ENCODE measurements around the gene GNPTAB. TPM values are rescaled to one million over a fixed set of nuclear protein-coding genes. Genes with fewer than 3 reads are reported as not detected.

Gene GNPTAB
- total RNA-seq, 1 donor from 2014 or later: 47.6 TPM

DNA sequence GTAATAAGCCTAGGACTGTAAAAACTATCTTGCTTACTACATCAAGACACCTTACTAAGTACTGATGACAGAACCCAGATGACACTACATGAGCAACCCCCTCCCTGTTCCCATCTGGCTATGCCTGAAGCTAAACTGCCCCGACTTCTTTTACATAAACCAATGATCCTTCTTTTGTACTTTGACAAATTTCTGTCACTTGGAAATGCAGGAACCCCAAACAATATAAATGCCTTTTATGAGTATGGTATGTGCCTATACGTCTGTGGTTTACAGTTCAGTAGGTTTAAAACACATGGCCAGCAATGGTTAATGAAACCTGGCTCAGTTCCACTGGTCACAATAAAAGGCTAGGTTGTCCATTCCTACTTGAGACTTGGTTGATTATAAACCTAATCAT, 97.6 kb downstream of the GNPTAB start:
- Mint-ChIP-seq H3K4me3 (ENCODE audit: unreplicated experiment) (no peak overlapping the region), H3K27ac (ENCODE audit: unreplicated experiment) (no peak overlapping the region), H3K36me3 (ENCODE audit: low read depth, unreplicated experiment) (no peaks in the 10 kb centered on the region), H3K9me3 (ENCODE audit: unreplicated experiment) (no peaks in the 10 kb centered on the region), H3K27me3 (ENCODE audit: unreplicated experiment) (no peaks in the 10 kb centered on the region), H3K4me1 (ENCODE audit: unreplicated experiment) (no peaks in the 10 kb centered on the region)
- no peak for DNase-seq (ENCODE audit: low spot score)
- TF ChIP-seq, protein P1, sequence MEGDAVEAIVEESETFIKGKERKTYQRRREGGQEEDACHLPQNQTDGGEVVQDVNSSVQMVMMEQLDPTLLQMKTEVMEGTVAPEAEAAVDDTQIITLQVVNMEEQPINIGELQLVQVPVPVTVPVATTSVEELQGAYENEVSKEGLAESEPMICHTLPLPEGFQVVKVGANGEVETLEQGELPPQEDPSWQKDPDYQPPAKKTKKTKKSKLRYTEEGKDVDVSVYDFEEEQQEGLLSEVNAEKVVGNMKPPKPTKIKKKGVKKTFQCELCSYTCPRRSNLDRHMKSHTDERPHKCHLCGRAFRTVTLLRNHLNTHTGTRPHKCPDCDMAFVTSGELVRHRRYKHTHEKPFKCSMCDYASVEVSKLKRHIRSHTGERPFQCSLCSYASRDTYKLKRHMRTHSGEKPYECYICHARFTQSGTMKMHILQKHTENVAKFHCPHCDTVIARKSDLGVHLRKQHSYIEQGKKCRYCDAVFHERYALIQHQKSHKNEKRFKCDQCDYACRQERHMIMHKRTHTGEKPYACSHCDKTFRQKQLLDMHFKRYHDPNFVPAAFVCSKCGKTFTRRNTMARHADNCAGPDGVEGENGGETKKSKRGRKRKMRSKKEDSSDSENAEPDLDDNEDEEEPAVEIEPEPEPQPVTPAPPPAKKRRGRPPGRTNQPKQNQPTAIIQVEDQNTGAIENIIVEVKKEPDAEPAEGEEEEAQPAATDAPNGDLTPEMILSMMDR (IDR thresholded peaks at IDR 0.05; ENCODE audit: unreplicated experiment): no peak

DNA sequence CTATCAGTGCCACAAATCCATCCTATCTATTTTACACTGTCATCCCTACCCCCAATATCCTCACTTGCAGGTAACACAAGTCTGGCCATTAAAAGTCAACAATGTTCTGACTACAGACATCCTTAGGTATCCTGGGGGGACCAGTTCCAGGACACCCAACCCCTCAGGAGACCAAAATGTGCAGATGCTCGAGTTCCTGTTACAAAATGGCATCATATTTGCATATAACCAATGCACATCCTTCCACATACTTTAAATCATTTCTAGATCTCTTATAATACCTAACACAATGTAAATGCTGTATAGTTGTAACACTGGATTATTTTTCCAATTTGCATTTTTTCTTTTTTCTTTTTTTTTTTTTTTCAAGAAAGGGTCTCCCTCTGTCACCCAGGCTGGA, 98.4 kb downstream of the GNPTAB start:
- H3K27ac Mint-ChIP-seq (ENCODE audit: unreplicated experiment): no peak overlapping the region
- no peaks in the 10 kb centered on the region for H3K9me3 Mint-ChIP-seq (ENCODE audit: unreplicated experiment)
- no peak overlapping the region for H3K4me3 Mint-ChIP-seq (ENCODE audit: unreplicated experiment)
- no peaks in the 10 kb centered on the region for H3K36me3 Mint-ChIP-seq (ENCODE audit: low read depth, unreplicated experiment)
- H3K27me3 Mint-ChIP-seq (ENCODE audit: unreplicated experiment): no peaks in the 10 kb centered on the region
- DNase-seq (ENCODE audit: low spot score): no peak
- H3K4me1 Mint-ChIP-seq (ENCODE audit: unreplicated experiment): no peaks in the 10 kb centered on the region
- TF ChIP-seq, protein P1 (IDR thresholded peaks at IDR 0.05; ENCODE audit: unreplicated experiment): no peak

DNA sequence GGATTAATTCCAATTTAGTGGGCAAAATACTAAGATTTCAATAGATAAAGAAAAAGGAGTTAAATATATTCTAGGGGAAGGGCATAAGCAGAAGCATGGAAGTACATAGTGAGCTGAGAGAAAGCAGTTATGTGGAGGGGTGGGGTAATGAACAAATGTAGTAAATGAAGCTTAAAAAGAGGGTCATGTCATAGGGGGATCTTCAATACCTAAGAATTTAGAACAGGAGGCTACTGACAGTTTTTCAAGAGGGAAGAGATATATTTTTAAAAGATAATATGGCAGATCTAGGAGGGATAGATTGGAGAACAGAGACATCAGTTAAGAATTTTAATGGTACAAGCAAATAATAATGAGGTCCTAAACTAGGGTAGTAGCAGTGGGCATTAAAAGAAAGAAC, 100.9 kb downstream of the GNPTAB start:
- Mint-ChIP-seq H3K4me1 (ENCODE audit: unreplicated experiment) (no peaks in the 10 kb centered on the region), H3K9me3 (ENCODE audit: unreplicated experiment) (no peaks in the 10 kb centered on the region)

DNA sequence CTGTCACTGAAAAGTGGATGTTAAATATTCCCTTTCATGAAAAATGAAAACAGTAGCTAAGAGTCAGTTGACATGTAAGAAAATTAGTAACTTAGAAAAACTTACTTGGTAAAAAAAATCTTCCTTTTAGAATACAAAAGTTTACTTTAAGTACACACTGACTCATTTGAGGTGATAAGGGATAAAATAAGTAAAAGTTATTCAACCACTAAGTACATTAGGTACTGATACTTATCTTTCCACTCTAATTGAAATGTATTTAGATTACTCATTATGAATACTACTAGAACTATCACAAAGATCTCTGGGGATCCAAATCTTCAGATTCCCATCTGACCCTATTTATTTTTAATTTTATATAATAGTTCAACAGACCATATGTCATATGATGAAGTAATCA, 103.7 kb downstream of the GNPTAB start:
- H3K4me1 Mint-ChIP-seq (ENCODE audit: unreplicated experiment): no peaks in the 10 kb centered on the region
- no peaks in the 10 kb centered on the region for H3K36me3 Mint-ChIP-seq (ENCODE audit: low read depth, unreplicated experiment)
- H3K27me3 Mint-ChIP-seq (ENCODE audit: unreplicated experiment): no peaks in the 10 kb centered on the region
- TF ChIP-seq, protein P1 (IDR thresholded peaks at IDR 0.05; ENCODE audit: unreplicated experiment): no peak
- H3K4me3 Mint-ChIP-seq (ENCODE audit: unreplicated experiment): no peak overlapping the region
- H3K27ac Mint-ChIP-seq (ENCODE audit: unreplicated experiment): no peak overlapping the region
- no peak for DNase-seq (ENCODE audit: low spot score)
- no peaks in the 10 kb centered on the region for H3K9me3 Mint-ChIP-seq (ENCODE audit: unreplicated experiment)

More for the DNA sequence above, 100.9 kb downstream of the GNPTAB start:
- Mint-ChIP-seq H3K27me3 (ENCODE audit: unreplicated experiment) (no peaks in the 10 kb centered on the region), H3K36me3 (ENCODE audit: low read depth, unreplicated experiment) (no peaks in the 10 kb centered on the region), H3K4me3 (ENCODE audit: unreplicated experiment) (no peak overlapping the region), H3K27ac (ENCODE audit: unreplicated experiment) (no peak overlapping the region)
- TF ChIP-seq, protein P1 (IDR thresholded peaks at IDR 0.05; ENCODE audit: unreplicated experiment): no peak
- no peak for DNase-seq (ENCODE audit: low spot score)

DNA sequence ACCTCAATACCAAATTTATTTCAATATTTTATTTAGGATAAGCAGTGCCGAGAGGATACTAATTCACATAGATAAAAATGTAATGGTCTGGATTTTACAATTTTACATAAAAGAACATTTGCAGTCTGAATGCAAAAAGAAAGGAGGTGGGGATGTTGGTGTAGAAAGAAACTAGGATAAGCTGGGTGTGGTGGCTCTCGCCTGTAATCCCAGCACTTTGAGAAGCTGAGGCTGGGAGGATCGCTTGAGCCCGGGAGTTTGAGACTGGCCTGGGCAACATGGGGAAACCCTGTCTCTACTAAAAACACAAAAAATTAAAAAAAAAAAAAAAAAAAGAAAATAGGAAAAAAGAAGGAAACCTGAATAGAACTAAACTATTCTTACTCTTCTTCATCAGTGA, 108.4 kb downstream of the GNPTAB start:
- DNase-seq (ENCODE audit: low spot score): no peak
- TF ChIP-seq, protein P1 (IDR thresholded peaks at IDR 0.05; ENCODE audit: unreplicated experiment): no peak
- Mint-ChIP-seq H3K27me3 (ENCODE audit: unreplicated experiment) (no peaks in the 10 kb centered on the region), H3K27ac (ENCODE audit: unreplicated experiment) (no peak overlapping the region), H3K4me3 (ENCODE audit: unreplicated experiment) (no peak overlapping the region), H3K4me1 (ENCODE audit: unreplicated experiment) (no peaks in the 10 kb centered on the region), H3K36me3 (ENCODE audit: low read depth, unreplicated experiment) (no peaks in the 10 kb centered on the region), H3K9me3 (ENCODE audit: unreplicated experiment) (no peaks in the 10 kb centered on the region)

All from endothelial cell (in vitro differentiated cells).